Tibial nerve (tissue), 4 donors: ENCODE measurements around the gene MED9.

Experiments used
- CTCF ChIP-seq, 5 experiments: fragments of 200-600 bp in 3 of 5; fragments of 450-650 bp in 2 of 5; sonication (generic) in 3 of 5; IDR thresholded peaks; one replicate each; pipeline ENCODE4 v1.5.1; 2016 to 2019; ENCODE audit warnings: antibody characterized with exemption in 5 of 5, mild to moderate bottlenecking in 3 of 5, moderate library complexity in 2 of 5
- EP300 ChIP-seq, 2 donors: sonication (generic); formaldehyde crosslinking; IDR thresholded peaks; one replicate each; pipeline ENCODE4 v1.6.1; 2017; ENCODE audit warnings: antibody characterized with exemption in 2 of 2, mild to moderate bottlenecking in 1 of 2
- POLR2A ChIP-seq, 2 donors: fragments of 450-650 bp; IDR thresholded peaks; one replicate each; pipeline ENCODE4 v1.6.1; 2017; ENCODE audit warnings: antibody characterized with exemption in 2 of 2, mild to moderate bottlenecking in 2 of 2, moderate library complexity in 2 of 2

GRCh38 chr17:17472333-17472920 lies 4.4 kb upstream of the MED9 start:
- no peak for TF ChIP-seq CTCF (IDR thresholded peaks at IDR 0.05)
- TF ChIP-seq EP300 (IDR thresholded peaks at IDR 0.05): no peak
- TF ChIP-seq POLR2A (IDR thresholded peaks at IDR 0.05): no peak
